Measurements from ENCODE around the gene DHX38.

Gene DHX38

DNA sequence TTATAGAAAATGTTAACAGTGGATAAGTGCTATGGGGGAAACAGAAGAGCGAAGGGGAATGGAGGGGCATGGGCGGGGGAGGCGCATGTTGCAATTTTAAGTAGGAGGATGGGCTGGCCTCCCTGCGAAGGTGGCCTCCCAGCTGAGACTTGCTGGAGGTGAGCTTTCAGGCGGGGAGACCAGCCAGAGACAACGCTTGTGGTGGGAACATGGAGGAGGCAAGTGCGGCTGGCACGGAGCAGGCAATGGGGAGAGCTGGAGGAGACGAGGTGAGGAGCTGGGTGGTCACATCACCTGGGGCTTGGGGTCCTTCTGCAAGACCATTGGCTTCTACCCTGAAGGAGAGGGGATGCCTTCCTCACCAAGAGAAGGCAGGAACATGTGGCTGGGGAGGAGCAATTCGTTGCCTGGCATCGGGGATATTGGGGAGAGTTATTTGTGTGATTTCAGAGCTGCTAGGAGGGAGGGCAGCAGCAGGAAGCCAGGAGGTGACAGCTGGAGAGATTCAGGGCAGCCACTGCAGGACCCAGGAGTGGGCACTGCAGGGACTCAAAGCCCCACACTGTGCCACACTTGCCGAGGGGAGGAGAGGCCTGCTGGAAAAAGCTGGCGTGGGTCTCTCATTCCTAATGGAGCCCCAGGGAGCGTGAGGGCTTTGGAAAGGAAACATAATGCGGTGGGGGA, 43.9 kb downstream of the DHX38 start:
- POLR2A ChIA-PET = no interaction called here
- no peaks in the 10 kb centered on the region for H3K9me3 ChIP-seq (ENCODE audit: control extremely low read depth in 1 of 5, control insufficient read depth in 4 of 5, insufficient read depth in 2 of 5, low read depth in 1 of 5, low read length in 4 of 5)
- DNase-seq = no peak
- CTCF ChIA-PET = no interaction called here
- no peak overlapping the region for H3K4me3 ChIP-seq (ENCODE audit: control insufficient read depth in 1 of 7, extremely low read depth in 1 of 7, insufficient read depth in 4 of 7, low read depth in 2 of 7, low read length in 6 of 7)
- 95% methylated on average over 14 of the region's 15 CpGs for WGBS (ENCODE audit: insufficient coverage)
- H3K4me1 ChIP-seq (ENCODE audit: control extremely low read depth in 1 of 4, control insufficient read depth in 4 of 4, insufficient read depth in 4 of 4, low read length in 3 of 4) = no peaks in the 10 kb centered on the region
- H3K27me3 ChIP-seq (replicated peaks in 2 of 5; ENCODE audit: control insufficient read depth in 4 of 5, insufficient read depth in 5 of 5, low read length in 4 of 5) = no peaks in the 10 kb centered on the region
- H3K36me3 ChIP-seq (ENCODE audit: control insufficient read depth in 4 of 4, insufficient read depth in 4 of 4, low read length in 3 of 4) = peaks cover 0 to 2% (median 0%) of the 10 kb centered on the region in 4 experiments
- no peak overlapping the region for H3K27ac ChIP-seq (ENCODE audit: insufficient read depth in 1 of 2, low read depth in 1 of 2, low read length in 2 of 2, poor library complexity in 1 of 2, severe bottlenecking in 2 of 2)

- no peaks in the 10 kb centered on the region for H3K4me1 ChIP-seq (ENCODE audit: control extremely low read depth in 1 of 4, control insufficient read depth in 4 of 4, insufficient read depth in 4 of 4, low read length in 3 of 4)
These were observed 44.5 kb downstream of the DHX38 start for GRCh38 chr16:72138064-72138572.

GRCh38 chr16:72139908-72140307, 46.3 kb downstream of the DHX38 start:
- Histone ChIP-seq H3K27ac (ENCODE audit: insufficient read depth in 1 of 2, low read depth in 1 of 2, low read length in 2 of 2, poor library complexity in 1 of 2, severe bottlenecking in 2 of 2) (no peak overlapping the region), H3K4me3 (ENCODE audit: control insufficient read depth in 1 of 7, extremely low read depth in 1 of 7, insufficient read depth in 4 of 7, low read depth in 2 of 7, low read length in 6 of 7) (no peak overlapping the region), H3K9me3 (ENCODE audit: control extremely low read depth in 1 of 5, control insufficient read depth in 4 of 5, insufficient read depth in 2 of 5, low read depth in 1 of 5, low read length in 4 of 5) (no peaks in the 10 kb centered on the region), H3K36me3 (ENCODE audit: control insufficient read depth in 4 of 4, insufficient read depth in 4 of 4, low read length in 3 of 4) (peaks cover 0 to 2% (median 0%) of the 10 kb centered on the region in 4 experiments), H3K4me1 (ENCODE audit: control extremely low read depth in 1 of 4, control insufficient read depth in 4 of 4, insufficient read depth in 4 of 4, low read length in 3 of 4) (no peaks in the 10 kb centered on the region), H3K27me3 (replicated peaks in 2 of 5; ENCODE audit: control insufficient read depth in 4 of 5, insufficient read depth in 5 of 5, low read length in 4 of 5) (no peaks in the 10 kb centered on the region)
- ChIA-PET CTCF (no interaction called here), POLR2A (no interaction called here)
- no peak for DNase-seq
- WGBS (ENCODE audit: insufficient coverage) = 100% methylated on average over 2 of the region's 2 CpGs

More at GRCh38 chr16:72138064-72138572, 44.5 kb downstream of the DHX38 start:
- DNase-seq = no peak
- WGBS (ENCODE audit: insufficient coverage) = 94% methylated on average over 4 of the region's 4 CpGs
- ChIA-PET POLR2A (no interaction called here), CTCF (no interaction called here)
- peaks cover 0 to 2% (median 0%) of the 10 kb centered on the region in 4 experiments for H3K36me3 ChIP-seq (ENCODE audit: control insufficient read depth in 4 of 4, insufficient read depth in 4 of 4, low read length in 3 of 4)
- no peak overlapping the region for H3K4me3 ChIP-seq (ENCODE audit: control insufficient read depth in 1 of 7, extremely low read depth in 1 of 7, insufficient read depth in 4 of 7, low read depth in 2 of 7, low read length in 6 of 7)
- no peaks in the 10 kb centered on the region for H3K9me3 ChIP-seq (ENCODE audit: control extremely low read depth in 1 of 5, control insufficient read depth in 4 of 5, insufficient read depth in 2 of 5, low read depth in 1 of 5, low read length in 4 of 5)
- H3K27me3 ChIP-seq (replicated peaks in 2 of 5; ENCODE audit: control insufficient read depth in 4 of 5, insufficient read depth in 5 of 5, low read length in 4 of 5) = no peaks in the 10 kb centered on the region
- H3K27ac ChIP-seq (ENCODE audit: insufficient read depth in 1 of 2, low read depth in 1 of 2, low read length in 2 of 2, poor library complexity in 1 of 2, severe bottlenecking in 2 of 2) = no peak overlapping the region

DNA sequence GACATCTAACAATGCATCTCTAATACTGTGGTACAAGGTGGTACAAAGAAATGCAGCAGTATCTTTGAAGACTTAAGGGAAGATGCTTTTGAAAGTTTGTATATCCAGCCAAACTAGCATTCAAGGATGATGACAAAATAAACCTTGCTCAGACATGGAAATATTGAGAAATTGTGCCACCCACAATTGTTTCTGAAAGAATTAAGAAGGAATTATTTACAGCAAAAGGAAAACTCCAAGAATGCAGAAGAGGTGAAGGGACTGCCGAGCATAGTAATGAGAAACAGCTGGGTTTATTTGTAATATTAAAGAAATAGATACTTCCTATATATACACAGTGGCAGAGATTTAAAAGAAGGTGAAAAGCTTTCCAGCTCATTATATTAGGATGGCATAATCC, 48.8 kb downstream of the DHX38 start:
- DNase-seq = no peak
- no peak overlapping the region for H3K27ac ChIP-seq (ENCODE audit: insufficient read depth in 1 of 2, low read depth in 1 of 2, low read length in 2 of 2, poor library complexity in 1 of 2, severe bottlenecking in 2 of 2)
- ChIA-PET POLR2A (no interaction called here), CTCF (interaction anchor here (1.2 to 1.4 kb wide), 2 partner anchors 13 to 324 kb away, joined by 3 read pairs; no protein-coding TSS in a partner anchor)
- H3K9me3 ChIP-seq (ENCODE audit: control extremely low read depth in 1 of 5, control insufficient read depth in 4 of 5, insufficient read depth in 2 of 5, low read depth in 1 of 5, low read length in 4 of 5) = peaks cover 0 to 2% (median 0%) of the 10 kb centered on the region in 5 experiments
- H3K36me3 ChIP-seq (ENCODE audit: control insufficient read depth in 4 of 4, insufficient read depth in 4 of 4, low read length in 3 of 4) = peaks cover 0 to 2% (median 0%) of the 10 kb centered on the region in 4 experiments
- H3K4me3 ChIP-seq (ENCODE audit: control insufficient read depth in 1 of 7, extremely low read depth in 1 of 7, insufficient read depth in 4 of 7, low read depth in 2 of 7, low read length in 6 of 7) = no peak overlapping the region
- H3K27me3 ChIP-seq (replicated peaks in 2 of 5; ENCODE audit: control insufficient read depth in 4 of 5, insufficient read depth in 5 of 5, low read length in 4 of 5) = no peaks in the 10 kb centered on the region
- H3K4me1 ChIP-seq (ENCODE audit: control extremely low read depth in 1 of 4, control insufficient read depth in 4 of 4, insufficient read depth in 4 of 4, low read length in 3 of 4) = no peaks in the 10 kb centered on the region
- no CpG with 5 or more reads among the region's 1 CpG for WGBS (ENCODE audit: insufficient coverage)

DNA sequence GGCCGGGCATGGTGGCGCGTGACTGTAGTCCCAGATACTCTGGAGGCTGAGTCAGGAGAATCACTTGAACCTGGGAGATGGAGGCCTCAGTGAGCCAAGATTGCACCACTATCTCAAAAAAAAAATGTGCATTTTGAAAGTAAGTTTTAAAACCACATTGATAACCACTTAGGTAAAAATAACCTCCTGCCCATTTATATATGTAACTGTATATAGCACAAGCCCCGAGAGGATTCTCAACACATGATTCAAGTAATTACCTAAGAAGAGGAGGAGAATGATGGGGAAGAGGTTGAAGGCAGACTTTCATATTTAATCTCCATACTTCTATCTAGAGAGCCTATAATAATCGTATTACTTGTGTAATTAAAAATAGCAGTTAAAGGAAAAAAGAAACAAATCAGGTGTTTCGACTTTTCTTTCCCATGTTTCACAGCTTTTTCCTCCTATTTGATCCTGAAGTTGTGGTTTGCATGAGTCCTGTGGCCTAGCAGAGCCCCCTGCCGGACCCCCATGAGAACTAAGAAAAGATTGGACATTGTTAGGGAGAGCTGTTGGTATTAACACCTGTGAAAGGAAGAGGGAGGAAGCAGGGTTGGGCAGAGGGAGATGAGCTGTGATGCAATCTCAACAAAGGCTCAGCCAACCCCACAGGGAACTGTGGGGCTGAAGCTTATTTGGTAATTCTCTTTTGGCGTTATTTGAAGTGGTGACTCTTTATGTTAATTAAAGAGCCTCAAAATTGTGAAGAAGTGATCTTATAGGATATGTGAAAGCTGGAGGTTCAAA, 56.2 kb downstream of the DHX38 start:
- H3K4me1 ChIP-seq (ENCODE audit: control extremely low read depth in 1 of 4, control insufficient read depth in 4 of 4, insufficient read depth in 4 of 4, low read length in 3 of 4) = no peaks in the 10 kb centered on the region
- H3K9me3 ChIP-seq (ENCODE audit: control extremely low read depth in 1 of 5, control insufficient read depth in 4 of 5, insufficient read depth in 2 of 5, low read depth in 1 of 5, low read length in 4 of 5) = peaks cover 0 to 2% (median 0%) of the 10 kb centered on the region in 5 experiments
- DNase-seq = no peak
- 98% methylated on average over 6 of the region's 8 CpGs for whole genome bisulfite sequencing (ENCODE audit: insufficient coverage)
- H3K4me3 ChIP-seq (ENCODE audit: control insufficient read depth in 1 of 7, extremely low read depth in 1 of 7, insufficient read depth in 4 of 7, low read depth in 2 of 7, low read length in 6 of 7) = no peak overlapping the region
- ChIA-PET CTCF (no interaction called here), POLR2A (no interaction called here)
- no peak overlapping the region for H3K27ac ChIP-seq (ENCODE audit: insufficient read depth in 1 of 2, low read depth in 1 of 2, low read length in 2 of 2, poor library complexity in 1 of 2, severe bottlenecking in 2 of 2)
- H3K27me3 ChIP-seq (replicated peaks in 2 of 5; ENCODE audit: control insufficient read depth in 4 of 5, insufficient read depth in 5 of 5, low read length in 4 of 5) = no peaks in the 10 kb centered on the region
- H3K36me3 ChIP-seq (ENCODE audit: control insufficient read depth in 4 of 4, insufficient read depth in 4 of 4, low read length in 3 of 4) = no peaks in the 10 kb centered on the region

DNA sequence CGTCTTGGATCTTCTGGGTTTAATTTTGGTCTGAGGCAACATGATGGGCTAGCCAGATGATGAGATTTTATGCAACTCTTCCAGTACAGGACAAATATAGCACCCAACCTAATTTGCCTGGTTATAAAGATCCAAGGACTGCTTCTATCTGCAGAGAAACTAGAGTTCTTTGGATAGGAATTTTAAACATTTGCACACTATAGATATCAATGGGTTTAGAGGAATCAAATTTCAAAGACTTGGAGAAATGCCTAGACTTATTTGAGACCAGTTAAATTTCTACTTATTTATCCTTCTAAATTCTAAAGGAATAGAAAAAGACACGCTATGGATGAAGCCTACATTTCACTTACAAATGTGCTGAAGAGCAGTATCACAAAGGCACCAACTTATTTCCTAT, 65.7 kb downstream of the DHX38 start:
- no peak overlapping the region for H3K27ac ChIP-seq (ENCODE audit: insufficient read depth in 1 of 2, low read depth in 1 of 2, low read length in 2 of 2, poor library complexity in 1 of 2, severe bottlenecking in 2 of 2)
- POLR2A ChIA-PET = no interaction called here
- CTCF ChIA-PET = no interaction called here
- H3K36me3 ChIP-seq (ENCODE audit: control insufficient read depth in 4 of 4, insufficient read depth in 4 of 4, low read length in 3 of 4) = no peaks in the 10 kb centered on the region
- no peaks in the 10 kb centered on the region for H3K27me3 ChIP-seq (replicated peaks in 2 of 5; ENCODE audit: control insufficient read depth in 4 of 5, insufficient read depth in 5 of 5, low read length in 4 of 5)
- H3K4me1 ChIP-seq (ENCODE audit: control extremely low read depth in 1 of 4, control insufficient read depth in 4 of 4, insufficient read depth in 4 of 4, low read length in 3 of 4) = no peaks in the 10 kb centered on the region
- no peak for DNase-seq
- no CpG with 5 or more reads among the region's 2 CpGs for WGBS (ENCODE audit: insufficient coverage)
- H3K4me3 ChIP-seq (ENCODE audit: control insufficient read depth in 1 of 7, extremely low read depth in 1 of 7, insufficient read depth in 4 of 7, low read depth in 2 of 7, low read length in 6 of 7) = no peak overlapping the region
- H3K9me3 ChIP-seq (ENCODE audit: control extremely low read depth in 1 of 5, control insufficient read depth in 4 of 5, insufficient read depth in 2 of 5, low read depth in 1 of 5, low read length in 4 of 5) = no peaks in the 10 kb centered on the region

GRCh38 chr16:72159801-72160200, 66.2 kb downstream of the DHX38 start:
- Histone ChIP-seq H3K4me1 (ENCODE audit: control extremely low read depth in 1 of 4, control insufficient read depth in 4 of 4, insufficient read depth in 4 of 4, low read length in 3 of 4) (no peaks in the 10 kb centered on the region), H3K27me3 (replicated peaks in 2 of 5; ENCODE audit: control insufficient read depth in 4 of 5, insufficient read depth in 5 of 5, low read length in 4 of 5) (no peaks in the 10 kb centered on the region), H3K9me3 (ENCODE audit: control extremely low read depth in 1 of 5, control insufficient read depth in 4 of 5, insufficient read depth in 2 of 5, low read depth in 1 of 5, low read length in 4 of 5) (no peaks in the 10 kb centered on the region), H3K27ac (ENCODE audit: insufficient read depth in 1 of 2, low read depth in 1 of 2, low read length in 2 of 2, poor library complexity in 1 of 2, severe bottlenecking in 2 of 2) (no peak overlapping the region), H3K4me3 (ENCODE audit: control insufficient read depth in 1 of 7, extremely low read depth in 1 of 7, insufficient read depth in 4 of 7, low read depth in 2 of 7, low read length in 6 of 7) (no peak overlapping the region), H3K36me3 (ENCODE audit: control insufficient read depth in 4 of 4, insufficient read depth in 4 of 4, low read length in 3 of 4) (no peaks in the 10 kb centered on the region)
- 83% methylated on average over 2 of the region's 2 CpGs for WGBS (ENCODE audit: insufficient coverage)
- DNase-seq = no peak
- ChIA-PET POLR2A (no interaction called here), CTCF (no interaction called here)
